Activated T-cell treated with anti-CD3 and anti-CD28 coated beads, Interleukin-2, amount 50 U/mL, for 1 hour (primary cell): Measurements from ENCODE around the gene TAF12.
"Not testable (repeated sequence)": the region's sequence is repeated elsewhere in the genome, so short reads cannot be mapped to it uniquely, and the experiment has no call there.

Experiments
- DNase-seq: peaks from one replicate; pipeline ENCODE4 v3.0.0-alpha.2; 2020

Gene TAF12

GRCh38 chr1:28644494-28644893 lies 1.6 kb upstream of the TAF12 start:
- no peak for DNase-seq

GRCh38 chr1:28642056-28642846 lies 616 bp downstream of the TAF12 start:
- DNase-seq = no peak

GRCh38 chr1:28640766-28641165 lies 2.1 kb downstream of the TAF12 start:
- peak; percentile 36 for DNase-seq

GRCh38 chr1:28632560-28632959 lies 10.3 kb downstream of the TAF12 start:
- DNase-seq = no peak

- DNase-seq = no peak
Observed at GRCh38 chr1:28631713-28632112, 11.2 kb downstream of the TAF12 start.

- DNase-seq = no peak
Observed at GRCh38 chr1:28613175-28613574, 29.7 kb downstream of the TAF12 start.

GRCh38 chr1:28606771-28607170 lies 36.1 kb downstream of the TAF12 start:
- no peak for DNase-seq

GRCh38 chr1:28604962-28605361 lies 37.9 kb downstream of the TAF12 start:
- no peak for DNase-seq

- DNase-seq = no peak
Observed at GRCh38 chr1:28604411-28604810, 38.5 kb downstream of the TAF12 start.

- no peak for DNase-seq
Observed at GRCh38 chr1:28602536-28603439, 40.1 kb downstream of the TAF12 start.

- DNase-seq = no peak
Observed at GRCh38 chr1:28601696-28602095, 41.2 kb downstream of the TAF12 start.

GRCh38 chr1:28596276-28596675 lies 46.6 kb downstream of the TAF12 start:
- DNase-seq = not testable (repeated sequence)

- no peak for DNase-seq
Observed at GRCh38 chr1:28595412-28596191, 47.3 kb downstream of the TAF12 start.

- DNase-seq = not testable (repeated sequence)
Observed at GRCh38 chr1:28594686-28595411, 48.0 kb downstream of the TAF12 start.

GRCh38 chr1:28593988-28594356 lies 48.9 kb downstream of the TAF12 start:
- not testable (repeated sequence) for DNase-seq

- DNase-seq = peak; percentile 29
Observed at GRCh38 chr1:28592321-28593071, 50.4 kb downstream of the TAF12 start.

GRCh38 chr1:28591708-28592320 lies 51.1 kb downstream of the TAF12 start, which contains the start of gene RAB42:
TSS of gene RAB42 (plus strand) at chr1:28592265. CDS start at chr1:28592512, 247 bp downstream.
- no peak for DNase-seq

- DNase-seq = not testable (repeated sequence)
Observed at GRCh38 chr1:28586585-28587391, 56.1 kb downstream of the TAF12 start.

- no peak for DNase-seq
Observed at GRCh38 chr1:28582248-28582615, 60.6 kb downstream of the TAF12 start.
